T-helper 2 cell (primary cell): ENCODE measurements around the gene SLC41A1.

Source experiments
- DNase-seq, 5 experiments: peaks; one replicate each; pipeline versions ENCODE4 v3.0.0 to v3.0.0-alpha.2; 2012 to 2022

The SLC41A1 gene

GRCh38 chr1:205787287-205787916, 25.6 kb downstream of the SLC41A1 start:
- DNase-seq: no peak

- DNase-seq: no peak
Measured at GRCh38 chr1:205786601-205787000, 26.4 kb downstream of the SLC41A1 start.

GRCh38 chr1:205785446-205785845, 27.6 kb downstream of the SLC41A1 start:
- no peak for DNase-seq

- DNase-seq: no peak
Measured at GRCh38 chr1:205783904-205784303, 29.1 kb downstream of the SLC41A1 start.

- no peak for DNase-seq
Measured at GRCh38 chr1:205783433-205783795, 29.6 kb downstream of the SLC41A1 start.

- DNase-seq: peak in 1 of 5 experiments; percentile 84
Measured at GRCh38 chr1:205782627-205783432, 30.2 kb downstream of the SLC41A1 start.

GRCh38 chr1:205780335-205780734, 32.7 kb downstream of the SLC41A1 start:
- no peak for DNase-seq

GRCh38 chr1:205777994-205778393, 35.0 kb downstream of the SLC41A1 start:
- DNase-seq: no peak

- DNase-seq: no peak
Measured at GRCh38 chr1:205775717-205776056, 37.3 kb downstream of the SLC41A1 start.

- DNase-seq: peak; percentile 53 to 93 (median 81)
Measured at GRCh38 chr1:205775015-205775716, 37.8 kb downstream of the SLC41A1 start, which contains the start of gene RAB29. Gene RAB29 (minus strand): TSS chr1:205775482. CDS start chr1:205774956, 526 bp downstream.

GRCh38 chr1:205774198-205775014, 38.6 kb downstream of the SLC41A1 start:
- DNase-seq: peak; percentile 15 to 69 (median 45)

GRCh38 chr1:205772607-205773032, 40.4 kb downstream of the SLC41A1 start:
- DNase-seq: peak in 1 of 5 experiments; percentile 28

GRCh38 chr1:205770618-205771017, 42.4 kb downstream of the SLC41A1 start:
- DNase-seq: no peak

- no peak for DNase-seq
Measured at GRCh38 chr1:205769641-205770365, 43.2 kb downstream of the SLC41A1 start.

- DNase-seq: no peak
Measured at GRCh38 chr1:205767248-205767647, 45.8 kb downstream of the SLC41A1 start.

GRCh38 chr1:205766570-205766969, 46.4 kb downstream of the SLC41A1 start:
- DNase-seq: no peak

- no peak for DNase-seq
Measured at GRCh38 chr1:205766038-205766437, 47.0 kb downstream of the SLC41A1 start.

GRCh38 chr1:205764578-205764977, 48.4 kb downstream of the SLC41A1 start:
- DNase-seq: no peak

GRCh38 chr1:205763980-205764379, 49.0 kb downstream of the SLC41A1 start:
- DNase-seq: no peak

- no peak for DNase-seq
Measured at GRCh38 chr1:205760606-205761005, 52.4 kb downstream of the SLC41A1 start.

- DNase-seq: no peak
Measured at GRCh38 chr1:205756552-205756951, 56.4 kb downstream of the SLC41A1 start.

- no peak for DNase-seq
Measured at GRCh38 chr1:205754857-205755256, 58.1 kb downstream of the SLC41A1 start.
